ENCODE data around the gene TFAP2C.

TFAP2C gene

GRCh38 chr20:56628873-56629463 lies at the start of gene TFAP2C:
Gene TFAP2C (plus strand): TSS chr20:56629306. CDS start chr20:56629545, 239 bp downstream.
- no peak for DNase-seq (ENCODE audit: low spot score)

- no peak for DNase-seq (ENCODE audit: low spot score)
Measured at GRCh38 chr20:56580226-56580625, 48.9 kb upstream of the TFAP2C start.

- DNase-seq (ENCODE audit: low spot score), result no peak
Measured at GRCh38 chr20:56581701-56582100, 47.4 kb upstream of the TFAP2C start.

- no peak for DNase-seq (ENCODE audit: low spot score)
Measured at GRCh38 chr20:56582542-56582941, 46.6 kb upstream of the TFAP2C start.

GRCh38 chr20:56584916-56585315 lies 44.2 kb upstream of the TFAP2C start:
- DNase-seq (ENCODE audit: low spot score), result no peak

GRCh38 chr20:56587307-56588041 lies 41.6 kb upstream of the TFAP2C start:
- DNase-seq (ENCODE audit: low spot score), result no peak

- DNase-seq (ENCODE audit: low spot score), result no peak
Measured at GRCh38 chr20:56588996-56589395, 40.1 kb upstream of the TFAP2C start.

GRCh38 chr20:56589633-56590032 lies 39.5 kb upstream of the TFAP2C start:
- DNase-seq (ENCODE audit: low spot score), result no peak

- no peak for DNase-seq (ENCODE audit: low spot score)
Measured at GRCh38 chr20:56590888-56591287, 38.2 kb upstream of the TFAP2C start.

GRCh38 chr20:56592211-56592610 lies 36.9 kb upstream of the TFAP2C start:
- DNase-seq (ENCODE audit: low spot score), result no peak

GRCh38 chr20:56592817-56593216 lies 36.3 kb upstream of the TFAP2C start:
- DNase-seq (ENCODE audit: low spot score), result no peak

GRCh38 chr20:56595746-56596475 lies 33.2 kb upstream of the TFAP2C start:
- DNase-seq (ENCODE audit: low spot score), result no peak

- DNase-seq (ENCODE audit: low spot score), result no peak
Measured at GRCh38 chr20:56601166-56601565, 27.9 kb upstream of the TFAP2C start.

GRCh38 chr20:56604673-56605072 lies 24.4 kb upstream of the TFAP2C start:
- no peak for DNase-seq (ENCODE audit: low spot score)

GRCh38 chr20:56605261-56605996 lies 23.7 kb upstream of the TFAP2C start:
- DNase-seq (ENCODE audit: low spot score), result no peak

- no peak for DNase-seq (ENCODE audit: low spot score)
Measured at GRCh38 chr20:56606174-56606945, 22.7 kb upstream of the TFAP2C start.

GRCh38 chr20:56607061-56607704 lies 21.9 kb upstream of the TFAP2C start:
- no peak for DNase-seq (ENCODE audit: low spot score)

GRCh38 chr20:56608376-56608775 lies 20.7 kb upstream of the TFAP2C start:
- no peak for DNase-seq (ENCODE audit: low spot score)

GRCh38 chr20:56609321-56609720 lies 19.8 kb upstream of the TFAP2C start:
- no peak for DNase-seq (ENCODE audit: low spot score)

GRCh38 chr20:56610098-56610497 lies 19.0 kb upstream of the TFAP2C start:
- DNase-seq (ENCODE audit: low spot score), result no peak

- DNase-seq (ENCODE audit: low spot score), result no peak
Measured at GRCh38 chr20:56614196-56614595, 14.9 kb upstream of the TFAP2C start.
